Activated CD4-positive, alpha-beta T cell treated with anti-CD3 and anti-CD28 coated beads, Interleukin-2, amount 10 ng/mL, durations not matched to agents 7 days and 5 days (primary cell): ENCODE data around the gene LIPH. TPM values are rescaled to one million over a fixed set of nuclear protein-coding genes. Genes with fewer than 3 reads are reported as not detected.

Experiments
- CTCF ChIA-PET: fragments of 350-600 bp; sonication (Branson Sonifier 250); formaldehyde crosslinking; loops from one replicate; lab custom pipeline; 2021; ENCODE audit warnings: antibody characterized with exemption; lab: Charles Lee
- POLR2A ChIA-PET: fragments of 350-600 bp; sonication (Branson Sonifier 250); formaldehyde crosslinking; loops from one replicate; lab custom pipeline; 2021; ENCODE audit warnings: antibody characterized with exemption; lab: Charles Lee
- DNase-seq: peaks from one replicate; pipeline ENCODE4 v3.0.0-alpha.2; 2020
- H3K27ac Mint-ChIP-seq: one replicate; pipeline ENCODE4 v1.8.0; 2021; ENCODE audit warnings: mild to moderate bottlenecking, moderate library complexity, mixed read lengths
- H3K27me3 Mint-ChIP-seq: one replicate; pipeline ENCODE4 v1.8.0; 2021; ENCODE audit warnings: mixed read lengths
- H3K36me3 Mint-ChIP-seq: one replicate; pipeline ENCODE4 v1.8.0; 2021; ENCODE audit warnings: low read depth, mixed read lengths
- H3K4me1 Mint-ChIP-seq: one replicate; pipeline ENCODE4 v1.8.0; 2021; ENCODE audit warnings: mixed read lengths
- H3K4me3 Mint-ChIP-seq: one replicate; pipeline ENCODE4 v1.8.0; 2021; ENCODE audit warnings: mild to moderate bottlenecking, moderate library complexity, mixed read lengths
- H3K9me3 Mint-ChIP-seq: one replicate; pipeline ENCODE4 v1.8.0; 2021; ENCODE audit warnings: mixed read lengths
- total RNA-seq, 2 experiments: library from RNA; stranded (reverse); gene quantifications; one replicate each; pipeline ENCODE4 v1.2.3, GENCODE V29; 2021

LIPH gene
- total RNA-seq, 2 experiments from 2014 or later: not detected

DNA sequence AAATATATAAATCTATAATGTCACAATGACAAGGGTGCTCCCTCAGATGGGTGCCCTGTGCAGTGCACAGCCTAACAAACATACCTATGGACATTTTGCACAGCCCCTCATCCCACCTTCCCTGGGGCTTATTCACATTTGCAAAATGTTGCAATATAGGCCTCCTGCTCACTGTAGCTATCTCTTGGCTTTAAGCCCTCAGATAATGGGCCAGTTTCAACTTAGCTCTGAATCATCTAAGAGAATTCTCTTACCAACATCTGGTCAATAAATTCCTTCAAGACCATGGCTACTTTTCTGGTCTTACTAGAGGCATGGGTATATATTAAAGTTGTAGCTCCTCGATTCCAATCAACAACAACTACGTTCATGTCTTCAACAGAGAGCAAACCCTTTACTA is 17.9 kb downstream of the LIPH start:
- Mint-ChIP-seq H3K27me3 (no peaks in the 10 kb centered on the region), H3K4me1 (peaks cover 15% of the 10 kb centered on the region), H3K27ac (no peak overlapping the region), H3K9me3 (no peaks in the 10 kb centered on the region), H3K4me3 (no peak overlapping the region), H3K36me3 (peaks cover 3% of the 10 kb centered on the region)
- POLR2A ChIA-PET: no interaction called here
- DNase-seq: no peak
- CTCF ChIA-PET: interaction anchor here (0.6 to 1.2 kb wide), 4 partner anchors 25 to 46 kb away, joined by 3 to 4 read pairs (median 4); no protein-coding TSS in a partner anchor

GRCh38 chr3:185532901-185533300 is 19.5 kb downstream of the LIPH start:
- ChIA-PET POLR2A (no interaction called here), CTCF (interaction anchor here (0.6 kb wide), 1 partner anchor 12 kb away, joined by 3 read pairs; no protein-coding TSS in a partner anchor)
- peaks cover 14% of the 10 kb centered on the region for H3K4me1 Mint-ChIP-seq
- no peaks in the 10 kb centered on the region for H3K9me3 Mint-ChIP-seq
- no peak overlapping the region for H3K4me3 Mint-ChIP-seq
- no peaks in the 10 kb centered on the region for H3K27me3 Mint-ChIP-seq
- H3K27ac Mint-ChIP-seq: no peak overlapping the region
- H3K36me3 Mint-ChIP-seq: peaks cover 3% of the 10 kb centered on the region
- DNase-seq: no peak

- CTCF ChIA-PET: interaction anchor here (0.6 to 1.1 kb wide), 3 partner anchors 9 to 17 kb away, joined by 3 read pairs; no protein-coding TSS in a partner anchor
- Mint-ChIP-seq H3K9me3 (no peaks in the 10 kb centered on the region), H3K4me3 (no peak overlapping the region), H3K27ac (no peak overlapping the region), H3K36me3 (no peaks in the 10 kb centered on the region), H3K27me3 (no peaks in the 10 kb centered on the region), H3K4me1 (no peaks in the 10 kb centered on the region)
- DNase-seq: no peak
- POLR2A ChIA-PET: no interaction called here
These were observed 21.5 kb downstream of the LIPH start for GRCh38 chr3:185530856-185531255.

GRCh38 chr3:185528532-185528931 is 23.9 kb downstream of the LIPH start:
- peaks cover 2% of the 10 kb centered on the region for H3K27me3 Mint-ChIP-seq
- no peaks in the 10 kb centered on the region for H3K4me1 Mint-ChIP-seq
- H3K4me3 Mint-ChIP-seq: no peak overlapping the region
- no peak for DNase-seq
- H3K36me3 Mint-ChIP-seq: no peaks in the 10 kb centered on the region
- POLR2A ChIA-PET: no interaction called here
- H3K9me3 Mint-ChIP-seq: no peaks in the 10 kb centered on the region
- H3K27ac Mint-ChIP-seq: no peak overlapping the region
- CTCF ChIA-PET: no interaction called here

- DNase-seq: no peak
- Mint-ChIP-seq H3K27ac (no peak overlapping the region), H3K27me3 (peaks cover 3% of the 10 kb centered on the region), H3K36me3 (no peaks in the 10 kb centered on the region), H3K4me3 (no peak overlapping the region), H3K4me1 (no peaks in the 10 kb centered on the region), H3K9me3 (no peaks in the 10 kb centered on the region)
- ChIA-PET POLR2A (no interaction called here), CTCF (no interaction called here)
These were observed 25.0 kb downstream of the LIPH start for GRCh38 chr3:185527364-185527763.

- H3K4me3 Mint-ChIP-seq: no peak overlapping the region
- peaks cover 6% of the 10 kb centered on the region for H3K27me3 Mint-ChIP-seq
- no peaks in the 10 kb centered on the region for H3K36me3 Mint-ChIP-seq
- no peak for DNase-seq
- no peak overlapping the region for H3K27ac Mint-ChIP-seq
- CTCF ChIA-PET: interaction anchor here (0.9 kb wide), 1 partner anchor 121 kb away, joined by 3 read pairs; no protein-coding TSS in a partner anchor
- no peaks in the 10 kb centered on the region for H3K4me1 Mint-ChIP-seq
- POLR2A ChIA-PET: no interaction called here
- H3K9me3 Mint-ChIP-seq: no peaks in the 10 kb centered on the region
These were observed 25.9 kb downstream of the LIPH start for GRCh38 chr3:185526349-185526951.

GRCh38 chr3:185521349-185522138 is 30.8 kb downstream of the LIPH start:
- H3K27me3 Mint-ChIP-seq: peaks cover 8% of the 10 kb centered on the region
- no peak overlapping the region for H3K27ac Mint-ChIP-seq
- H3K36me3 Mint-ChIP-seq: no peaks in the 10 kb centered on the region
- POLR2A ChIA-PET: no interaction called here
- H3K4me3 Mint-ChIP-seq: no peak overlapping the region
- H3K4me1 Mint-ChIP-seq: no peaks in the 10 kb centered on the region
- CTCF ChIA-PET: interaction anchor here (1.2 kb wide), 1 partner anchor 10 kb away, joined by 3 read pairs; no protein-coding TSS in a partner anchor
- no peak for DNase-seq
- no peaks in the 10 kb centered on the region for H3K9me3 Mint-ChIP-seq

- H3K4me3 Mint-ChIP-seq: no peak overlapping the region
- H3K36me3 Mint-ChIP-seq: no peaks in the 10 kb centered on the region
- POLR2A ChIA-PET: no interaction called here
- DNase-seq: no peak
- H3K9me3 Mint-ChIP-seq: no peaks in the 10 kb centered on the region
- H3K27me3 Mint-ChIP-seq: peaks cover 9% of the 10 kb centered on the region
- no peak overlapping the region for H3K27ac Mint-ChIP-seq
- CTCF ChIA-PET: interaction anchor here (1.2 kb wide), 1 partner anchor 20 kb away, joined by 3 read pairs; the partner anchor contains the start of gene TMEM41A
- no peaks in the 10 kb centered on the region for H3K4me1 Mint-ChIP-seq
These were observed 33.4 kb downstream of the LIPH start for GRCh38 chr3:185519021-185519420.

GRCh38 chr3:185517387-185518130 is 34.8 kb downstream of the LIPH start:
- peaks cover 14% of the 10 kb centered on the region for H3K27me3 Mint-ChIP-seq

DNA sequence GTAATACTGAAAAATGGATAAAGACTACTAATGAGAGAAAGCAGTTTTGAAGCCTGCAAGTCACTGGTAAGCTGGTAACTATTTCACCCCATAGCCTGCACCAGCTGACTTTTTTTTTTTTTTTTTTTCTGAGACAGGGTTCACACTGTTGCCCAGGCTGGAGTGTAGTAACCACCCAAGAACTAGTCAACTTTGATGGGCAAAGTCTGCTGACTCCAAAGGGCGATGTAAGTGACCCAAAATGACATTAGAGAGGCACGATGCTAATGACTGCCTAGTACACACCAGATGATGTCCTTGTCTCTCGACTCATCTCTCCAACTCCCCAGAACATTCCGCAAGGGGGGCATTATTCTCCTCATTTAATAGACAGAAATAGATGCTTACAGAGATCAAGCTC is 40.7 kb downstream of the LIPH start:
- POLR2A ChIA-PET: no interaction called here
- CTCF ChIA-PET: no interaction called here
- H3K27me3 Mint-ChIP-seq: peaks cover 10% of the 10 kb centered on the region

More at GRCh38 chr3:185517387-185518130, 34.8 kb downstream of the LIPH start:
- Mint-ChIP-seq H3K4me3 (no peak overlapping the region), H3K36me3 (no peaks in the 10 kb centered on the region), H3K4me1 (no peaks in the 10 kb centered on the region), H3K9me3 (no peaks in the 10 kb centered on the region), H3K27ac (no peak overlapping the region)
- ChIA-PET CTCF (interaction anchor here (1.2 kb wide), 1 partner anchor 19 kb away, joined by 3 read pairs; the partner anchor contains the start of gene TMEM41A), POLR2A (no interaction called here)
- no peak for DNase-seq

GRCh38 chr3:185508335-185508991 is 43.9 kb downstream of the LIPH start:
- Mint-ChIP-seq H3K27ac (no peak overlapping the region), H3K4me3 (no peak overlapping the region), H3K9me3 (no peaks in the 10 kb centered on the region), H3K36me3 (no peaks in the 10 kb centered on the region), H3K4me1 (no peaks in the 10 kb centered on the region), H3K27me3 (peaks cover 3% of the 10 kb centered on the region)
- CTCF ChIA-PET: no interaction called here
- no peak for DNase-seq
- POLR2A ChIA-PET: no interaction called here

More for the DNA sequence above, 40.7 kb downstream of the LIPH start:
- Mint-ChIP-seq H3K27ac (no peak overlapping the region), H3K9me3 (no peaks in the 10 kb centered on the region), H3K4me1 (no peaks in the 10 kb centered on the region), H3K4me3 (no peak overlapping the region), H3K36me3 (no peaks in the 10 kb centered on the region)
- no peak for DNase-seq

- no peaks in the 10 kb centered on the region for H3K4me1 Mint-ChIP-seq
- H3K9me3 Mint-ChIP-seq: no peaks in the 10 kb centered on the region
- CTCF ChIA-PET: interaction anchor here (1.2 kb wide), 1 partner anchor 32 kb away, joined by 3 read pairs; no protein-coding TSS in a partner anchor
- no peak overlapping the region for H3K4me3 Mint-ChIP-seq
- H3K27ac Mint-ChIP-seq: no peak overlapping the region
- POLR2A ChIA-PET: no interaction called here
- H3K36me3 Mint-ChIP-seq: no peaks in the 10 kb centered on the region
- no peak for DNase-seq
- peaks cover 2% of the 10 kb centered on the region for H3K27me3 Mint-ChIP-seq
These were observed 44.5 kb downstream of the LIPH start for GRCh38 chr3:185507883-185508282.
